Left ventricle myocardium inferior (tissue), 1 donor: ENCODE results near the gene STEAP2. TPM values are rescaled to one million over a fixed set of nuclear protein-coding genes. Genes with fewer than 3 reads are reported as not detected.
"Not testable (repeated sequence)": the region's sequence is repeated elsewhere in the genome, so short reads cannot be mapped to it uniquely, and the experiment has no call there.

ENCODE experiments used
- DNase-seq: peaks from one replicate; pipeline ENCODE4 v3.0.0-alpha.2; 2020
- H3K27ac ChIP-seq: fragments of 200-600 bp; replicated peaks from 2 replicates; pipeline ENCODE4 v1.8.0; 2021
- H3K27me3 ChIP-seq: fragments of 200-600 bp; 2 replicates; pipeline ENCODE4 v1.8.0; 2021; ENCODE audit warnings: low read depth
- H3K36me3 ChIP-seq: fragments of 200-600 bp; 2 replicates; pipeline ENCODE4 v1.8.0; 2021
- H3K4me1 ChIP-seq: fragments of 200-600 bp; 2 replicates; pipeline ENCODE4 v1.8.0; 2021
- H3K4me3 ChIP-seq: fragments of 200-600 bp; 2 replicates; pipeline ENCODE4 v1.8.0; 2021; ENCODE audit warnings: mild to moderate bottlenecking, moderate library complexity
- H3K9me3 ChIP-seq: fragments of 200-600 bp; replicated peaks from 2 replicates; pipeline ENCODE4 v1.8.0; 2021
- intact Hi-C: fragments of 100-400 bp; cut with micrococcal nuclease; formaldehyde crosslinking; loops from one replicate; pipeline ENCODE4 v1.11.0; 2022
- total RNA-seq: library from RNA; stranded (reverse); fragmentation: NEBNext Ultra II Directional; extraction: Animal tissue kit (Norgen Biotek cat#: 25700); gene quantifications from one replicate; pipeline ENCODE4 v1.2.1, GENCODE V29; 2021
- TF ChIP-seq, protein P1 (sequence below): fragments of 200-600 bp; IDR thresholded peaks from 2 replicates; pipeline ENCODE4 v1.8.0; 2021; ENCODE audit warnings: antibody characterized with exemption, mild to moderate bottlenecking, borderline replicate concordance
- donor health status: DM: no; HTN: yes; CAD: no; lungs with severe emphysema.

The STEAP2 gene
- total RNA-seq, 1 donor from 2014 or later = 6.1 TPM

DNA sequence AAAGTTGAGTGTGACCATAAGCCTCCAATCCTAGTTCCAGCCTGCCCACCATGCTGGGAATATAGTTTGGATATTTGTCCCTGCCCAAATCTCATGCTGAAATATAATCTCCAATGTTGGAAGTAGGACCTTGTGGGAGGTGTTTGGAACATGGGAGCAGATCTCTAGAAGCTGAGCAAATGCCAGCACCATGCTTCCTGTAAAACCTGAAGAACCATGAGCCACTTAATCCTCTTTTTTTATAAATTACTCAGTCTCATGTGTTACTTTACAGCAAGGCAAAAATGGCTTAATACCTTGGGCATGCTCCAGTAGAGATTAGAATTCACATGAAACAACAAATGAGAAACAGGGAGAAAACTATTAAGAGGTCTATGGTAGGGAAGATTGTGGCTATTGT, 30.1 kb upstream of the STEAP2 start:
- TF ChIP-seq, protein P1, sequence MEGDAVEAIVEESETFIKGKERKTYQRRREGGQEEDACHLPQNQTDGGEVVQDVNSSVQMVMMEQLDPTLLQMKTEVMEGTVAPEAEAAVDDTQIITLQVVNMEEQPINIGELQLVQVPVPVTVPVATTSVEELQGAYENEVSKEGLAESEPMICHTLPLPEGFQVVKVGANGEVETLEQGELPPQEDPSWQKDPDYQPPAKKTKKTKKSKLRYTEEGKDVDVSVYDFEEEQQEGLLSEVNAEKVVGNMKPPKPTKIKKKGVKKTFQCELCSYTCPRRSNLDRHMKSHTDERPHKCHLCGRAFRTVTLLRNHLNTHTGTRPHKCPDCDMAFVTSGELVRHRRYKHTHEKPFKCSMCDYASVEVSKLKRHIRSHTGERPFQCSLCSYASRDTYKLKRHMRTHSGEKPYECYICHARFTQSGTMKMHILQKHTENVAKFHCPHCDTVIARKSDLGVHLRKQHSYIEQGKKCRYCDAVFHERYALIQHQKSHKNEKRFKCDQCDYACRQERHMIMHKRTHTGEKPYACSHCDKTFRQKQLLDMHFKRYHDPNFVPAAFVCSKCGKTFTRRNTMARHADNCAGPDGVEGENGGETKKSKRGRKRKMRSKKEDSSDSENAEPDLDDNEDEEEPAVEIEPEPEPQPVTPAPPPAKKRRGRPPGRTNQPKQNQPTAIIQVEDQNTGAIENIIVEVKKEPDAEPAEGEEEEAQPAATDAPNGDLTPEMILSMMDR = no peak
- Histone ChIP-seq H3K4me1 (no peaks in the 10 kb centered on the region), H3K27me3 (no peaks in the 10 kb centered on the region), H3K27ac (no peak overlapping the region), H3K36me3 (no peaks in the 10 kb centered on the region), H3K4me3 (no peak overlapping the region), H3K9me3 (peaks cover 4% of the 10 kb centered on the region)
- intact Hi-C loops = no loop called here
- no peak for DNase-seq

DNA sequence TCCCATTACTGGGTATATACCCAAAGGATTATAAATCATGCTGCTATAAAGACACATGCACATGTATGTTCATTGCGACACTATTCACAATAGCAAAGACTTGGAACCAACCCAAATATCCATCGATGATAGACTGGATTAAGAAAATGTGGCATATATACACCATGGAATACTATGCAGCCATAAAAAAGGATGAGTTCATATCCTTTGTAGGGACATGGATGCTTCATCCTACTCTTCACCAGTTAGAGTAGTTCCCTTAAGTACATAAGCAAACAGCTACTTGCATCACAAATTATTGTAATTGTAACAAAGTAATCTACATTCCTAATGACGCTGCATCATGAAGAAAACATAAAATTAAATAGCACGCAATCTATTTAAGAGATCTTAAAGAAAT, 25.2 kb upstream of the STEAP2 start:
- H3K9me3 ChIP-seq, H3K27me3 ChIP-seq, H3K4me1 ChIP-seq, H3K27ac ChIP-seq, DNase-seq, intact Hi-C loops, H3K4me3 ChIP-seq, H3K36me3 ChIP-seq: not testable (repeated sequence)

DNA sequence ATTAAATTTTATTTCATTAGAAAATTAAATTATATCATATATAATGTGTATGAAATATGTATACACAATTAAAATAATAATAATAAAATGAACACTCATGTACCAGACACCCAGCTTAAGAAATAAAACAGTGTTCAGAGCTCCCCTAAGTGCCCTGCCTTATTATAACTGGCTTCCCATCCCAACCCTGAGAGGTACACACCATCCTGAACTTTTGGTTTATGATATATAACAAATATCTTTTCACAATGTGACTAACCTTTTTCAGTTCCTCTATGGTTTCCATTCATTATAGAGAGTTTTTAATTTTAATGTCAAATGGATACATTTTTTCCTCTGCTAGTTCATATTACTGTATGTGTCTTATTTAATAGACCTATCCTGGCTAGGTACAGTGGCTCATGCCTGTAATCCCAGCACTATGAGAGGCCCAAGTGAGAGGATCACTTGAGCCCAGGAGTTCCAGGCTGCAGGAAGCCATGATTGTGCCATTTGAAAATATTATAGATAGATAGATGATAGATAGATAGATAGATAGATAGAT, 24.0 kb upstream of the STEAP2 start:
- Histone ChIP-seq H3K36me3 (no peaks in the 10 kb centered on the region), H3K9me3 (peaks cover 14% of the 10 kb centered on the region), H3K27me3 (no peaks in the 10 kb centered on the region), H3K4me3 (no peak overlapping the region), H3K4me1 (no peaks in the 10 kb centered on the region), H3K27ac (no peak overlapping the region)
- no peak for DNase-seq
- TF ChIP-seq, protein P1 = no peak
- intact Hi-C loops = no loop called here

DNA sequence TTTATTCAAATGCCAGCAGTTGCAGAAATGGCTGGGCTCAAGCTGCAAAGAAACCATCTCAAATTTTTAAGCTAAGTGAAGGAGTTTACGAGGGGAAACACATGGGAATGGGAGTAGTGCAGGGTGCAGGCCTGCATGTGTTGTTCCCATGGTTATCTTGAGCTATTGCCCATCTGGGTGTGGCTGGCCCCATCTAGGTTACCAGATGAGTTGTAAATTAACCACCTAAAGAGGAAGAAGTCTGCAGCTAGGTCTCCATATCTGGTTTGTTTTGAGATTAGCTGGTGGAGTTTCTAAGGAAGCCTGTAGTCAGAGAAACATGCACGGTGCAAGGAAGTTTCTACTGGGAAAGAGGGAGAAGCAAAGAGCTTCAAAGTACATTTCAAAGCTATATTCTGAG, 23.3 kb upstream of the STEAP2 start:
- H3K27ac ChIP-seq = no peak overlapping the region
- H3K9me3 ChIP-seq = peaks cover 14% of the 10 kb centered on the region
- H3K4me1 ChIP-seq = no peaks in the 10 kb centered on the region
- H3K27me3 ChIP-seq = no peaks in the 10 kb centered on the region
- intact Hi-C loops = no loop called here
- H3K36me3 ChIP-seq = no peaks in the 10 kb centered on the region
- no peak overlapping the region for H3K4me3 ChIP-seq
- no peak for DNase-seq
- TF ChIP-seq, protein P1 = no peak

DNA sequence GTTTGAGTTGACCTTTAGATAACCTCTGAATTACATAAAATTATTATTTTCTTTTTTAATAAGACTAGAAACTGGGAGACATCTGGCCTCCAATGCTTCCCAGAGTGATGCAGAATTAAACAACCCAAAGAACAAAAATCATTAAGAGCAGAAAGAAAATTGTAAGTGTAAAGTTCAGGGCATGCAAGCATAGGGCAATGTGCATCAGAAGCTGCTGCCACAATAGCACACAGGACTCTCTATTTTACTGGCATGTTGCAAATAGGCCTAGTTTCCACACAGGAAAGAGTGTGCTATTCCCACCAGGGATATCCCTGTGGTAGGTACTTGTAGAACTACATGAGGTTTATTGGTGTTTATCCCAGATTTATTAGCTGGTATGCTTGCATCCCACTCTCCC, 20.5 kb upstream of the STEAP2 start:
- no peak overlapping the region for H3K27ac ChIP-seq
- no peaks in the 10 kb centered on the region for H3K36me3 ChIP-seq
- peaks cover 14% of the 10 kb centered on the region for H3K9me3 ChIP-seq
- intact Hi-C loops = no loop called here
- H3K4me3 ChIP-seq = no peak overlapping the region
- no peaks in the 10 kb centered on the region for H3K27me3 ChIP-seq
- no peaks in the 10 kb centered on the region for H3K4me1 ChIP-seq
- TF ChIP-seq, protein P1 = no peak
- no peak for DNase-seq

DNA sequence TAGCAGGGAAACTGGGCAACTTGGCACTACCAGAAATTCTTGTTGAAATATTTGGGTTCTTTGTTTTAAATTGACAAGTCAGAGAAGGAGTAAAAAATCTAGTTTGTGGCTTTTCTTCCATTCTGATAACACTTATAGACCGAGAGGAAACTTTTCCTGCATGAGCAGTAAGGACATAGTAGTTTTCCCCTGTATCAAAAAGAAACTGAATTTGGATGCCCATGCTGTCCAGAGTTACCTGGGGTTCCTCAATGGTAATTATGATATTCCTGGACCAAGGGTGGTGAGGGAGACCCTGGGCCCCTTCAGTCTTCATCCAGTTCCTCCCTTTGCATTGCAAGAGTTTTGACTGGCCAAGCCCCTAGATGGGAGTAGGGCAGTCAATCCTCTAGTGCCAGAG, 19.9 kb upstream of the STEAP2 start:
- Histone ChIP-seq H3K4me1 (no peaks in the 10 kb centered on the region), H3K27ac (no peak overlapping the region), H3K36me3 (no peaks in the 10 kb centered on the region), H3K4me3 (no peak overlapping the region), H3K9me3 (peaks cover 10% of the 10 kb centered on the region), H3K27me3 (no peaks in the 10 kb centered on the region)
- intact Hi-C loops = no loop called here
- no peak for DNase-seq
- TF ChIP-seq, protein P1 = no peak
